ENCODE measurements around the gene GSDME.

- TF ChIP-seq CTCF (IDR thresholded peaks at IDR 0.05; ENCODE audit: insufficient read depth, low read length) (no peak), GABPA (IDR thresholded peaks at IDR 0.05; ENCODE audit: low read depth) (no peak), POLR2AphosphoS5 (IDR thresholded peaks at IDR 0.05; ENCODE audit: low read depth) (no peak)
Measured at GRCh38 chr7:24777806-24778205, 20.5 kb upstream of the GSDME start.

Data from HL-60 (cell line).